Esophagus muscularis mucosa (tissue), 4 donors: ENCODE measurements around the gene OR2A2.

Experiments used
- CTCF ChIP-seq, 3 experiments: fragments of 200-600 bp in 2 of 3; fragments of 450-650 bp in 1 of 3; sonication (generic) in 2 of 3; IDR thresholded peaks; one replicate each; pipeline ENCODE4 v1.5.1; 2017 to 2019; ENCODE audit warnings: antibody characterized with exemption in 3 of 3, mild to moderate bottlenecking in 2 of 3, moderate library complexity in 1 of 3
- EP300 ChIP-seq: sonication (generic); formaldehyde crosslinking; IDR thresholded peaks from one replicate; pipeline ENCODE4 v1.6.1; 2017; ENCODE audit warnings: antibody characterized with exemption
- POLR2A ChIP-seq: fragments of 450-650 bp; IDR thresholded peaks from one replicate; pipeline ENCODE4 v1.6.1; 2017; ENCODE audit warnings: antibody characterized with exemption, moderate library complexity, mild to moderate bottlenecking, low read depth

GRCh38 chr7:144074374-144074773 lies 35.0 kb upstream of the OR2A2 start:
- TF ChIP-seq CTCF (IDR thresholded peaks at IDR 0.05) (no peak), POLR2A (no peak), EP300 (no peak)
